ENCODE results near the gene TEX51.

TEX51 gene

GRCh38 chr2:126950504-126950903, 51.8 kb downstream of the TEX51 start:
- DNase-seq, result no peak
- TF ChIP-seq GATA1 (IDR thresholded peaks at IDR 0.05; ENCODE audit: low read depth, low read length), result no peak
- no peak for TF ChIP-seq POLR2A (IDR thresholded peaks at IDR 0.05; ENCODE audit: low read length)

All from erythroblast (primary cell).